NCI-H1436 (cell line): Measurements from ENCODE around the gene GSG1L.
"Not testable (repeated sequence)": the region's sequence is repeated elsewhere in the genome, so short reads cannot be mapped to it uniquely, and the experiment has no call there.

ENCODE experiments used
- DNase-seq: peaks from one replicate; lab custom pipeline; 2025; lab: John Stamatoyannopoulos, UW

The GSG1L gene

GRCh38 chr16:27945233-27945973 lies 118.1 kb downstream of the GSG1L start:
- DNase-seq, result no peak

GRCh38 chr16:27943766-27944165 lies 119.7 kb downstream of the GSG1L start:
- no peak for DNase-seq

GRCh38 chr16:27942071-27942470 lies 121.4 kb downstream of the GSG1L start:
- not testable (repeated sequence) for DNase-seq

- no peak for DNase-seq
Measured at GRCh38 chr16:27935076-27935475, 128.4 kb downstream of the GSG1L start.

- DNase-seq, result no peak
Measured at GRCh38 chr16:27932542-27933135, 130.9 kb downstream of the GSG1L start.

- no peak for DNase-seq
Measured at GRCh38 chr16:27929818-27930217, 133.7 kb downstream of the GSG1L start.

GRCh38 chr16:27928542-27928941 lies 135.0 kb downstream of the GSG1L start:
- no peak for DNase-seq

- DNase-seq, result no peak
Measured at GRCh38 chr16:27927266-27927901, 136.1 kb downstream of the GSG1L start.

- no peak for DNase-seq
Measured at GRCh38 chr16:27925612-27926011, 137.9 kb downstream of the GSG1L start.

GRCh38 chr16:27924411-27925118 lies 138.9 kb downstream of the GSG1L start:
- no peak for DNase-seq

- DNase-seq, result no peak
Measured at GRCh38 chr16:27923751-27924150, 139.8 kb downstream of the GSG1L start.

GRCh38 chr16:27922433-27922832 lies 141.1 kb downstream of the GSG1L start:
- no peak for DNase-seq

- DNase-seq, result no peak
Measured at GRCh38 chr16:27921134-27921533, 142.4 kb downstream of the GSG1L start.

GRCh38 chr16:27920391-27920891 lies 143.1 kb downstream of the GSG1L start:
- DNase-seq, result peak; percentile 65

GRCh38 chr16:27918755-27919154 lies 144.8 kb downstream of the GSG1L start:
- DNase-seq, result no peak

- DNase-seq, result no peak
Measured at GRCh38 chr16:27917949-27918348, 145.6 kb downstream of the GSG1L start.

GRCh38 chr16:27911486-27911885 lies 152.0 kb downstream of the GSG1L start:
- no peak for DNase-seq

GRCh38 chr16:27907457-27907972 lies 156.0 kb downstream of the GSG1L start:
- no peak for DNase-seq

GRCh38 chr16:27906883-27907282 lies 156.6 kb downstream of the GSG1L start:
- DNase-seq, result no peak

GRCh38 chr16:27903046-27903655 lies 160.4 kb downstream of the GSG1L start:
- no peak for DNase-seq

GRCh38 chr16:27902551-27902950 lies 161.0 kb downstream of the GSG1L start:
- no peak for DNase-seq

GRCh38 chr16:27901956-27902355 lies 161.6 kb downstream of the GSG1L start:
- DNase-seq, result no peak
